Ascending aorta (tissue), 2 donors: ENCODE data around the gene TECPR1. TPM values are rescaled to one million over a fixed set of nuclear protein-coding genes. Genes with fewer than 3 reads are reported as not detected.

Experiments
- DNase-seq, 2 donors: peaks; one replicate each; pipeline ENCODE4 v3.0.0-alpha.2; 2019; ENCODE audit warnings: low spot score in 2 of 2
- H3K27ac ChIP-seq, 2 donors: fragments of 200-600 bp; sonication (generic); one replicate each; pipeline ENCODE4 v1.5.1; 2016 to 2017; ENCODE audit warnings: mild to moderate bottlenecking in 1 of 2
- H3K27me3 ChIP-seq: fragments of 200-600 bp; sonication (generic); one replicate; pipeline ENCODE4 v1.5.1; 2017
- H3K36me3 ChIP-seq, 2 donors: fragments of 200-600 bp; sonication (generic); one replicate each; pipeline ENCODE4 v1.5.1; 2016
- H3K4me1 ChIP-seq, 2 donors: fragments of 200-600 bp; sonication (generic); one replicate each; pipeline ENCODE4 v1.5.1; 2016 to 2017; ENCODE audit warnings: mild to moderate bottlenecking in 1 of 2
- H3K4me3 ChIP-seq, 2 donors: fragments of 200-600 bp; sonication (generic); one replicate each; pipeline ENCODE4 v1.5.1; 2016 to 2017; ENCODE audit warnings: mild to moderate bottlenecking in 1 of 2
- H3K9me3 ChIP-seq, 2 donors: fragments of 200-600 bp; sonication (generic); one replicate each; pipeline ENCODE4 v1.5.1; 2016
- CTCF ChIP-seq, 3 experiments: fragments of 200-600 bp in 2 of 3; fragments of 450-650 bp in 1 of 3; sonication (generic) in 2 of 3; IDR thresholded peaks; one replicate each; pipeline ENCODE4 v1.5.1; 2016 to 2019; ENCODE audit warnings: antibody characterized with exemption in 3 of 3, mild to moderate bottlenecking in 1 of 3, moderate library complexity in 1 of 3
- intact Hi-C: fragments of 100-400 bp; cut with DNase I; formaldehyde crosslinking; loops from one replicate; pipeline ENCODE4 v1.15.1; 2023
- total RNA-seq: library from RNA; depleted of rRNA; stranded (reverse); fragments of >200 nt; gene quantifications from one replicate; pipeline ENCODE4 v1.1.0, GENCODE V29; 2016

The TECPR1 gene
- total RNA-seq, 1 donor from 2014 or later: 28.1 TPM

- Histone ChIP-seq H3K36me3 (peaks cover 6 to 10% of the 10 kb centered on the region in 2 donors), H3K9me3 (no peaks in the 10 kb centered on the region)
- intact Hi-C loops: no loop called here
Measured at GRCh38 chr7:98256431-98256830, 4.4 kb upstream of the TECPR1 start.

GRCh38 chr7:98254951-98255610 lies 3.0 kb upstream of the TECPR1 start:
- H3K27ac ChIP-seq: no peak overlapping the region
- no peak overlapping the region for H3K4me3 ChIP-seq
- no peak for DNase-seq
- no peaks in the 10 kb centered on the region for H3K9me3 ChIP-seq
- H3K27me3 ChIP-seq: no peaks in the 10 kb centered on the region
- peaks cover 6% of the 10 kb centered on the region in 2 donors for H3K36me3 ChIP-seq
- H3K4me1 ChIP-seq: peaks cover 6 to 17% of the 10 kb centered on the region in 2 donors
- TF ChIP-seq CTCF (IDR thresholded peaks at IDR 0.05): no peak
- intact Hi-C loops: loop anchor here (5.0 kb wide), 1 partner anchor 68 kb away; no protein-coding TSS in a partner anchor

More at GRCh38 chr7:98256431-98256830, 4.4 kb upstream of the TECPR1 start:
- Histone ChIP-seq H3K27me3 (no peaks in the 10 kb centered on the region), H3K4me3 (no peak overlapping the region), H3K4me1 (peaks cover 2 to 8% of the 10 kb centered on the region in 2 donors), H3K27ac (no peak overlapping the region)
- no peak for TF ChIP-seq CTCF (IDR thresholded peaks at IDR 0.05)
- no peak for DNase-seq

DNA sequence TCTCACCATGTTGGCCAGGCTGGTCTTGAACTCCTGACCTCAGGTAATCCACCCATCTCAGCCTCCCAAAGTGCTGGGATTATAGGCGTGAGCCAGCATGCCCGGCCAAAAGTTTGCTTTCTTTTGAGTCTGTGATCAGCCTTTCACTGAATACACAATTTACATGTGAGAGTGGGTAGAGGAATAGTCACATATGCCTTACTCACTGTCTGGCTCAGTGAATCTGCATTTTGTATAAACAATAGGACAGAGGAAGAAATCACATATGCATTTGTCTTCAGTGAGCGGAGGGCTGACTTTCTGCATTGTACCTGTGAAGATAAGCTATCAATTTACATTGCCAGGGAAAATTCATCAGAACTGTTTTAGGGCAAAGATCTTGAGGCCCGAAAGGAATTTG lies 2.5 kb upstream of the TECPR1 start:
- no peak for TF ChIP-seq CTCF (IDR thresholded peaks at IDR 0.05)
- Histone ChIP-seq H3K9me3 (no peaks in the 10 kb centered on the region), H3K4me3 (no peak overlapping the region), H3K27ac (no peak overlapping the region), H3K36me3 (peaks cover 6% of the 10 kb centered on the region in 2 donors), H3K4me1 (peaks cover 6 to 18% of the 10 kb centered on the region in 2 donors), H3K27me3 (no peaks in the 10 kb centered on the region)
- no peak for DNase-seq
- intact Hi-C loops: loop anchor here (5.0 kb wide), 1 partner anchor 67 kb away; no protein-coding TSS in a partner anchor

- H3K36me3 ChIP-seq: peaks cover 2 to 6% of the 10 kb centered on the region in 2 donors
- DNase-seq: no peak
- TF ChIP-seq CTCF (IDR thresholded peaks at IDR 0.05): no peak
- peaks cover 6 to 18% of the 10 kb centered on the region in 2 donors for H3K4me1 ChIP-seq
- H3K27ac ChIP-seq: peak overlapping the region; percentile 65 to 81
- intact Hi-C loops: loop anchor here (1.0 to 5.0 kb wide), 3 partner anchors 29 to 146 kb away; partner anchors contain the start of genes BRI3 and LMTK2
- H3K4me3 ChIP-seq: peak overlapping the region; percentile 80 to 90
- H3K9me3 ChIP-seq: no peaks in the 10 kb centered on the region
- no peaks in the 10 kb centered on the region for H3K27me3 ChIP-seq
Measured at GRCh38 chr7:98252425-98253054, 508 bp upstream of the TECPR1 start.

DNA sequence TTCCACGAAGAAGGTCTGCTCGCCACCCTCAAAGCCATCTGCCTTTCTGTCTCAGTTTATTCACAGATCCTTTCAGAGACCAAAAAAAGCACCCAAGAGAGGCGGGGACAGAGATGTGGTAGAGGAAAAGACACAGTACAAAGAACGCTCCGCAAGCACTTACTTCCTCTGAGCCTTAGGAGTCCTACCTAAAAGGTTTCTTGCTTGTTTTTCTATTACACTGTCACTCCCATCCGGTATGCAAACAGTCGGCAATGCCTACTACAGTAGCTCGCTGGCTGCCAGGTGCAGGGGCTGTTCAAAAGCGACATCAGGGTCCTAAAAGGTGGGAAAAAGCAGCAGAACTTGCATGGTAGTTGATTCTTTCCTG lies 816 bp downstream of the TECPR1 start:
- intact Hi-C loops: loop anchor here (5.0 kb wide), 1 partner anchor 64 kb away; no protein-coding TSS in a partner anchor
- H3K4me3 ChIP-seq: peak overlapping the region; percentile 80 to 90
- TF ChIP-seq CTCF (IDR thresholded peaks at IDR 0.05): no peak
- H3K27ac ChIP-seq: no peak overlapping the region
- H3K27me3 ChIP-seq: no peaks in the 10 kb centered on the region
- no peak for DNase-seq
- peaks cover 0 to 4% of the 10 kb centered on the region in 2 donors for H3K36me3 ChIP-seq
- no peaks in the 10 kb centered on the region for H3K9me3 ChIP-seq
- peaks cover 6 to 18% of the 10 kb centered on the region in 2 donors for H3K4me1 ChIP-seq
